MG63 (cell line): ENCODE data around the gene ATXN7L1. TPM values are rescaled to one million over a fixed set of nuclear protein-coding genes. Genes with fewer than 3 reads are reported as not detected.
A peak's percentile ranks its signal among the peaks of the same experiment; 100 is the strongest.

Source experiments
- DNase-seq: peaks from one replicate; pipeline ENCODE4 v3.0.0-alpha.2; 2020
- H3K27me3 ChIP-seq: fragments of 250-450 bp; sonication (Bioruptor Pico); 2 replicates; pipeline ENCODE4 v1.5.1; 2020; ENCODE audit warnings: mild to moderate bottlenecking, moderate library complexity
- H3K36me3 ChIP-seq: fragments of 250-450 bp; sonication (Bioruptor Pico); 2 replicates; pipeline ENCODE4 v1.5.1; 2020; ENCODE audit warnings: mild to moderate bottlenecking, moderate library complexity
- H3K4me3 ChIP-seq: fragments of 250-450 bp; sonication (Bioruptor Pico); 2 replicates; pipeline ENCODE4 v1.5.1; 2020; ENCODE audit warnings: mild to moderate bottlenecking, moderate library complexity
- H3K9me3 ChIP-seq: fragments of 250-450 bp; sonication (Bioruptor Pico); 2 replicates; pipeline ENCODE4 v1.5.1; 2020; ENCODE audit warnings: mild to moderate bottlenecking, moderate library complexity
- total RNA-seq: library from RNA; depleted of rRNA; stranded (reverse); fragments of >200 nt; shearing (Covaris generic); gene quantifications from 2 replicates; pipeline ENCODE4 v1.2.3, GENCODE V29; 2014; ENCODE audit warnings: low replicate concordance

The ATXN7L1 gene
- total RNA-seq, 1 experiment from 2014 or later, result 0.59 TPM

- no peaks in the 10 kb centered on the region for H3K27me3 ChIP-seq
- no peaks in the 10 kb centered on the region for H3K9me3 ChIP-seq
- no peak for DNase-seq
- no peaks in the 10 kb centered on the region for H3K36me3 ChIP-seq
- no peak overlapping the region for H3K4me3 ChIP-seq
Measured at GRCh38 chr7:105822806-105823205, 53.6 kb downstream of the ATXN7L1 start.

- Histone ChIP-seq H3K27me3 (no peaks in the 10 kb centered on the region), H3K36me3 (no peaks in the 10 kb centered on the region), H3K4me3 (no peak overlapping the region), H3K9me3 (no peaks in the 10 kb centered on the region)
- no peak for DNase-seq
Measured at GRCh38 chr7:105821527-105821926, 54.9 kb downstream of the ATXN7L1 start.

GRCh38 chr7:105820363-105821066, 55.9 kb downstream of the ATXN7L1 start:
- no peak overlapping the region for H3K4me3 ChIP-seq
- H3K36me3 ChIP-seq, result no peaks in the 10 kb centered on the region
- no peaks in the 10 kb centered on the region for H3K9me3 ChIP-seq
- no peak for DNase-seq
- no peaks in the 10 kb centered on the region for H3K27me3 ChIP-seq

- Histone ChIP-seq H3K9me3 (no peaks in the 10 kb centered on the region), H3K27me3 (no peaks in the 10 kb centered on the region), H3K4me3 (no peak overlapping the region), H3K36me3 (no peaks in the 10 kb centered on the region)
- no peak for DNase-seq
Measured at GRCh38 chr7:105819559-105819958, 56.8 kb downstream of the ATXN7L1 start.

GRCh38 chr7:105816954-105817615, 59.3 kb downstream of the ATXN7L1 start:
- Histone ChIP-seq H3K9me3 (no peaks in the 10 kb centered on the region), H3K36me3 (no peaks in the 10 kb centered on the region), H3K4me3 (no peak overlapping the region), H3K27me3 (no peaks in the 10 kb centered on the region)
- DNase-seq, result no peak

GRCh38 chr7:105816266-105816843, 60.0 kb downstream of the ATXN7L1 start:
- DNase-seq, result no peak
- no peaks in the 10 kb centered on the region for H3K36me3 ChIP-seq
- H3K27me3 ChIP-seq, result no peaks in the 10 kb centered on the region
- H3K4me3 ChIP-seq, result no peak overlapping the region
- no peaks in the 10 kb centered on the region for H3K9me3 ChIP-seq

GRCh38 chr7:105815576-105815975, 60.8 kb downstream of the ATXN7L1 start:
- H3K27me3 ChIP-seq, result no peaks in the 10 kb centered on the region
- H3K4me3 ChIP-seq, result no peak overlapping the region
- DNase-seq, result no peak
- no peaks in the 10 kb centered on the region for H3K36me3 ChIP-seq
- H3K9me3 ChIP-seq, result no peaks in the 10 kb centered on the region

- H3K36me3 ChIP-seq, result no peaks in the 10 kb centered on the region
- H3K27me3 ChIP-seq, result no peaks in the 10 kb centered on the region
- no peak overlapping the region for H3K4me3 ChIP-seq
- DNase-seq, result no peak
- H3K9me3 ChIP-seq, result no peaks in the 10 kb centered on the region
Measured at GRCh38 chr7:105814481-105814880, 61.9 kb downstream of the ATXN7L1 start.

GRCh38 chr7:105811189-105811847, 65.1 kb downstream of the ATXN7L1 start:
- H3K4me3 ChIP-seq, result no peak overlapping the region
- H3K27me3 ChIP-seq, result no peaks in the 10 kb centered on the region
- DNase-seq, result no peak
- H3K36me3 ChIP-seq, result no peaks in the 10 kb centered on the region
- H3K9me3 ChIP-seq, result no peaks in the 10 kb centered on the region

- H3K27me3 ChIP-seq, result no peaks in the 10 kb centered on the region
- H3K9me3 ChIP-seq, result no peaks in the 10 kb centered on the region
- H3K36me3 ChIP-seq, result no peaks in the 10 kb centered on the region
- no peak overlapping the region for H3K4me3 ChIP-seq
- no peak for DNase-seq
Measured at GRCh38 chr7:105810556-105810955, 65.8 kb downstream of the ATXN7L1 start.

- H3K4me3 ChIP-seq, result no peak overlapping the region
Measured at GRCh38 chr7:105808703-105809590, 67.5 kb downstream of the ATXN7L1 start.

GRCh38 chr7:105808209-105808608, 68.2 kb downstream of the ATXN7L1 start:
- H3K27me3 ChIP-seq, result no peaks in the 10 kb centered on the region
- no peaks in the 10 kb centered on the region for H3K36me3 ChIP-seq
- H3K9me3 ChIP-seq, result no peaks in the 10 kb centered on the region
- DNase-seq, result no peak
- no peak overlapping the region for H3K4me3 ChIP-seq

More at GRCh38 chr7:105808703-105809590, 67.5 kb downstream of the ATXN7L1 start:
- no peaks in the 10 kb centered on the region for H3K27me3 ChIP-seq
- H3K9me3 ChIP-seq, result no peaks in the 10 kb centered on the region
- peak; percentile 67 for DNase-seq
- H3K36me3 ChIP-seq, result no peaks in the 10 kb centered on the region

- Histone ChIP-seq H3K27me3 (no peaks in the 10 kb centered on the region), H3K9me3 (no peaks in the 10 kb centered on the region), H3K36me3 (no peaks in the 10 kb centered on the region), H3K4me3 (no peak overlapping the region)
- DNase-seq, result no peak
Measured at GRCh38 chr7:105807448-105807762, 69.0 kb downstream of the ATXN7L1 start.

GRCh38 chr7:105806592-105807447, 69.6 kb downstream of the ATXN7L1 start:
- no peaks in the 10 kb centered on the region for H3K36me3 ChIP-seq
- H3K9me3 ChIP-seq, result no peaks in the 10 kb centered on the region
- no peaks in the 10 kb centered on the region for H3K27me3 ChIP-seq
- H3K4me3 ChIP-seq, result no peak overlapping the region
- DNase-seq, result peak; percentile 68

- Histone ChIP-seq H3K9me3 (no peaks in the 10 kb centered on the region), H3K4me3 (no peak overlapping the region), H3K36me3 (no peaks in the 10 kb centered on the region), H3K27me3 (no peaks in the 10 kb centered on the region)
- DNase-seq, result no peak
Measured at GRCh38 chr7:105805447-105806019, 70.9 kb downstream of the ATXN7L1 start.

- H3K36me3 ChIP-seq, result no peaks in the 10 kb centered on the region
- H3K9me3 ChIP-seq, result no peaks in the 10 kb centered on the region
- no peak overlapping the region for H3K4me3 ChIP-seq
- no peak for DNase-seq
- no peaks in the 10 kb centered on the region for H3K27me3 ChIP-seq
Measured at GRCh38 chr7:105803429-105803736, 73.0 kb downstream of the ATXN7L1 start.
